GM19023 (cell line): Measurements from ENCODE around the gene CT45A9.
"Not testable (repeated sequence)": the region's sequence is repeated elsewhere in the genome, so short reads cannot be mapped to it uniquely, and the experiment has no call there.

Source experiments
- ATAC-seq: cut with Tn5 transposase; IDR thresholded peaks from one replicate; pipeline ENCODE4 v1.9.1; 2021; ENCODE audit warnings: mild to moderate bottlenecking, moderate library complexity; ENCODE audit not compliant: unreplicated experiment

The CT45A9 gene

GRCh38 chrX:135871712-135872111, at the start of gene CT45A9:
CT45A9 (minus strand) TSS chrX:135871812; CDS start chrX:135868061, 3,751 bp downstream.
- ATAC-seq, result not testable (repeated sequence)

- not testable (repeated sequence) for ATAC-seq
These were observed 48.9 kb upstream of the CT45A9 start for GRCh38 chrX:135920516-135920915.

DNA sequence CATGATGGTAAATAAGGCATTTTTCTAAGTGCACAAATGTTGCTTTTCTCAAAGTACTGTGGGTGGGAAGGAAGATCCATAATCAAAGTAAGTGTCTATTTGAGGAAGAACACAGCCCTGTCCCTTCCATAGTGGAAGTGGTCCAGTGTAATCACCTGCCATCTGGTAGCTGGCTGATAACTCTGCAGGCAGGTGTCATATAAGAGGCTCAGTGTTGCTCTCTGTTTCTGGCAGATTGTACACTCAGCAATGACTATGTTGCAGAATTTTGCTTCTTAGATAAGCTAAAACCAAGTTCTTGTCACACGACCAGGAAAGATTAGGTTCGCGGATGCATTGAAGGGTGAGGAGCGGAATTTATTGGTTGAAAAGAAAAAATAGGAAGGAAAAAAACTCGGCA, 42.8 kb upstream of the CT45A9 start:
- no peak for ATAC-seq

- no peak for ATAC-seq
These were observed 38.6 kb upstream of the CT45A9 start for GRCh38 chrX:135910251-135910650.

DNA sequence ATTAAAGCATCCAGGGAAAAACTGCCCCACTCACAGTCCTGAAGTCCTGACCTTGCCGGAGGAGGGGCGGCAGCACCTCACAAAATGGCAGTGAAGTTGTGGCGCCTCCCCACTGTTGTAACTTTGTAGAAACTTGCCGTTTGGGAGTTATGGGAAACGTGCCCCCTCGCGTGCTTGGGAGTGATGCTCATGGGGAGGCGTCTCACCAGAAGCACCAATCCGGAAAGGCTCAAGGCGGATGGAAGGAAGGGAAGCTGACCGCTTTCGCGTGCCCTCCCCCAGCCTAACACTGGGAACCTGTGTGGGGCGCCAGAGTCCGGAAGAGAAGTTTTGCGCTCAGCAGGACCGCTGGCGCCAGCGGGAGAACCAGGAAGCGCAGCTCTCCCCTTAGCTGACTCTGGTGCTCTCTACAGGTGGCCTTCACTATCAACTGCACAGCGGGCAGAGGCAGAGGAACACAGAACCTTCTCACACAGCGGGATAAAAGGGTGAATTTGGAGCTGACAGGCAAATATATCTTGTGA, 21.7 kb upstream of the CT45A9 start, which contains the start of the genes CT45A10 and SAGE1:
TSS of gene CT45A10 (minus strand) at position 151 of the 524 bp plus-strand sequence. CDS start 8,100 bp downstream, outside the sequence.
TSS of gene SAGE1 (plus strand) at position 423 of the 524 bp plus-strand sequence. CDS start 2,527 bp downstream, outside the sequence.
- no peak for ATAC-seq

GRCh38 chrX:135892781-135893180, 21.2 kb upstream of the CT45A9 start:
- ATAC-seq, result no peak

DNA sequence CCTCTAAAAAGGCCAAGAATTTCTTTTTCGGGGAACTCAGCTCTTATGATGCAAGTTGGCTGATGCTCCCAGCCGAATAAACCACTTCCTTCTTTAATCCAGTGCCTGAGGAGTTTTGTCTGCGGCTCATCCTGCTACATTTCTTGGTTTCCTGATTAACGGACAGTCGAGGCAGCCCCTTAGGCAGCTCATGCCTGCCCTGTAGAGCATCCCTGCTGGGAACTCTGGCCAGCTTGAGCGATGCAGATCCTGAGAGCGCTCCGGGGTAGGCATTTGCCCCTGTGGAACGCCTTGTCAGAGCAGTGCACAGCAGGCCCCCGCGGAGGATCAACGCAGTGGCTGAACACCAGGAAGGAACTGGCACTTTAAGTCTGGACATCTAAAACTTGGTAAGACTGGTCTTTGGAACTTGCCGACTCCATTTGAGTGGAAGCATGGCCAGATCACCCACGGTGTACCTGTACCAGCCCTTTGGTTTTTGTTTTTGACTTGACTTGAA, 18.5 kb upstream of the CT45A9 start:
- ATAC-seq, result no peak

GRCh38 chrX:135888976-135889375, 17.4 kb upstream of the CT45A9 start:
- not testable (repeated sequence) for ATAC-seq

DNA sequence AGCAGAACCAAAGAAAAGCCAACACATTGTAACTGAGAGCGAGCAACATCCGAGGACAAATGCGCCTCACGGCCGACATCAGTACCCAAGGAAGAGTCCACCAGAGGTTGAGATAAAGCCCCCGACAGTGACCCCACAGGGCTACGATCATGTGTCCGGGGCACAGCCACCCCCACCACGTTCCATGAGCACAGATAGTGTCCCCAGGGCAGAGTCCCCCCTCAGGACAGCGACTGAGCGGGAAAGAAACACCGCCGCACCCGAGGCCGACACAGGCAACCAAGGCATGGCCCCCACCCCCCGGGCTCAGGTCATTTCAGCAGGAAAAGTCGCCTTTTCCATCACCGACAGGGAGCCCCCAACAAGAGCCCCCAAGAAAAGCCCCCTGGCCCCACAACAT, 16.6 kb upstream of the CT45A9 start:
- not testable (repeated sequence) for ATAC-seq

DNA sequence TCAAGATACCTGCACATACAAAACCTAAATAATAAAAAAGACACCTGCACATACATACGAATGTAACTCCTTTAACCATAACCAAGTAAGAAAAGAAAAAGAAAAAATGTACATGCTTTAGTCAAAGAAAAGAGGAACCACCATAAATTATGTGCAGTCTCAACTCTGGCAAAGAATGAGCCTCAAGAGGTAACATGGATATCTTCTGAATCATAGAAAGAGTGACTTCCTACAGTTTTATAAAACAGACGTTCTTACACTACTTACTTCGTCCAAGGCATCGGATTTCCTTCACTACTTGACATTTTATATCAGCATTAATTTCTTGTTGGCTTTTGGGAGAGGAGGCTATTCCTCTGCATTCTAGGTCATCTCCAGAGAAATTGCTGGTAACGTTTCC, 11.1 kb upstream of the CT45A9 start:
- not testable (repeated sequence) for ATAC-seq

- not testable (repeated sequence) for ATAC-seq
These were observed 17.2 kb downstream of the CT45A9 start, which contains the start of gene CT45A8 for GRCh38 chrX:135854438-135854837. CT45A8 (minus strand) TSS chrX:135854538; CDS start chrX:135850783, 3,755 bp downstream.

DNA sequence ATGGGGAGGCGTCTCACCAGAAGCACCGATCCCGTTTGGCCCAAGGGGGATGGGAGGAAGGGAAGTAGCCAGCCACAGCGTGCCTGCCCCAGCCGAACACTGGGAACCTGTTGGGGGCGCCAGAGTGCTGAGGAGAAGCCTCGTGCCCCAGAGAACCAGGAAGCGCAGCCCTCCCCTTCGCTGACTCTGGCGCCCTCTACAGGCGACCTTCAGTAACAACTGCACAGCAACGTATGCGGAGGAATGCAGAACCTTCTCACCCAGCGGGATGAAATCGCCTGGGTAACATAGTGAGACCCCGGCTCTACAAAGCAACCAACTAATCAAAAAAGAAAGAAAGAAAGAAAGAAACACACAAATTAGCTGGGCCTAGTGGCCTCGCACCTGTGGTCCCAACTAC, 34.4 kb downstream of the CT45A9 start, which contains the start of gene CT45A7:
TSS of gene CT45A7 (minus strand) at position 101 of the 400 bp plus-strand sequence. CDS start 3,747 bp downstream, outside the sequence.
- not testable (repeated sequence) for ATAC-seq

DNA sequence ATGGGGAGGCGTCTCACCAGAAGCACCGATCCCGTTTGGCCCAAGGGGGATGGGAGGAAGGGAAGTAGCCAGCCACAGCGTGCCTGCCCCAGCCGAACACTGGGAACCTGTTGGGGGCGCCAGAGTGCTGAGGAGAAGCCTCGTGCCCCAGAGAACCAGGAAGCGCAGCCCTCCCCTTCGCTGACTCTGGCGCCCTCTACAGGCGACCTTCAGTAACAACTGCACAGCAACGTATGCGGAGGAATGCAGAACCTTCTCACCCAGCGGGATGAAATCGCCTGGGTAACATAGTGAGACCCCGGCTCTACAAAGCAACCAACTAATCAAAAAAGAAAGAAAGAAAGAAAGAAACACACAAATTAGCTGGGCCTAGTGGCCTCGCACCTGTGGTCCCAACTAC, 51.7 kb downstream of the CT45A9 start, which contains the start of gene CT45A2:
TSS of gene CT45A2 (minus strand) at position 101 of the 400 bp plus-strand sequence. CDS start 3,747 bp downstream, outside the sequence.
- not testable (repeated sequence) for ATAC-seq
